ENCODE results near the gene FKBP15.

DNA sequence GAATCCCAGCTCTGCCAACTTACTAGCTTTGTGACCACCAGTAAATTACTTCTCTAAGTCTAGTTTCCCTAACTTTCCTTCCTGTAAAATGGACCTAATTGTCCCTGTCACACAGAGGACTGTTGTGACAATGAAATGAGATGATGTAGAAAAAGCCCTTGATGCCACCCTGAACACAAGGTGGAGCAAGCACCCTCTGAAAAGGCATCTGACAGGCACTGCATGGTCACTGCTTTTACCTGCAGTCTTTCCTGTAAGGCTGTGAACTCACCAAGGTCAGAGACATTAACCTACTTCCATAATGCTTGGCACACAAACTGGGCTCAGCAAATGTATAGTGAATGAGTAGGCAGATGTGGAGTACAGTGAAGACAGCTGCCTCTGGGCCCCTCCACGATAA, 64.2 kb downstream of the FKBP15 start:
- TF ChIP-seq CTCF (IDR thresholded peaks at IDR 0.05), result no peak
- no peak for TF ChIP-seq POLR2A (IDR thresholded peaks at IDR 0.05)
